NCI-H146 treated with DMSO at 0.1 percent for 48 hours (cell line): ENCODE measurements around the gene HOOK2.

Source experiments
- DNase-seq: peaks from one replicate; lab custom pipeline; 2025; ENCODE audit not compliant: unreplicated experiment; lab: John Stamatoyannopoulos, UW

The HOOK2 gene

GRCh38 chr19:12783849-12784393, 8.6 kb upstream of the HOOK2 start:
- no peak for DNase-seq

DNA sequence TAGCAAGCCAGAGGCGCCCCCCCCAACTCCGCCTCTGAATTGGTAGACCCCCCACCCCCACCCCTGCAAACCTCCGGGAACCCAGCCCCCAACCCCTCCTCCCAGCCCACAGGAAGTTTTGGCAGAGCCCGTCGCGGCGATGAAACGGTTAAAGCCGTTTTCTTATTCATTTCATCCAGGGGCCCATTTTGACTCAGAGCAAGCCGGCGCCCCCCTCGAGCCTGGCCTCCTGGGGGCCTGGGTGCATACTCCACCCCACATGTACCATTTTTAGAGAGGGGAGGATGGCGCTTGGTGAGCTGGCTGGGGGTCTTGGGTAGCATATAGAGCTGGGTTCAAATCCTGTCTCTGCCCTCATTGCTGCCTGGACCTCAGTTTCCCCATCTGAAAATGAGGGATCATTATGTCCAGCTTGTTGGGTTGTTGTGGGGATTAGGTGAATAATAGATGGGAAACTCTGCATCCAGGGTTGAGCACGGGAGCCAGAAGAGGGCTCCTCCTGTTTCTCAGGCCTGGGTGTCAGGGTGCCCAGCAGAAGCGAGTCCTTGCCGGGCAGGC, 8.0 kb upstream of the HOOK2 start:
- DNase-seq, result no peak

DNA sequence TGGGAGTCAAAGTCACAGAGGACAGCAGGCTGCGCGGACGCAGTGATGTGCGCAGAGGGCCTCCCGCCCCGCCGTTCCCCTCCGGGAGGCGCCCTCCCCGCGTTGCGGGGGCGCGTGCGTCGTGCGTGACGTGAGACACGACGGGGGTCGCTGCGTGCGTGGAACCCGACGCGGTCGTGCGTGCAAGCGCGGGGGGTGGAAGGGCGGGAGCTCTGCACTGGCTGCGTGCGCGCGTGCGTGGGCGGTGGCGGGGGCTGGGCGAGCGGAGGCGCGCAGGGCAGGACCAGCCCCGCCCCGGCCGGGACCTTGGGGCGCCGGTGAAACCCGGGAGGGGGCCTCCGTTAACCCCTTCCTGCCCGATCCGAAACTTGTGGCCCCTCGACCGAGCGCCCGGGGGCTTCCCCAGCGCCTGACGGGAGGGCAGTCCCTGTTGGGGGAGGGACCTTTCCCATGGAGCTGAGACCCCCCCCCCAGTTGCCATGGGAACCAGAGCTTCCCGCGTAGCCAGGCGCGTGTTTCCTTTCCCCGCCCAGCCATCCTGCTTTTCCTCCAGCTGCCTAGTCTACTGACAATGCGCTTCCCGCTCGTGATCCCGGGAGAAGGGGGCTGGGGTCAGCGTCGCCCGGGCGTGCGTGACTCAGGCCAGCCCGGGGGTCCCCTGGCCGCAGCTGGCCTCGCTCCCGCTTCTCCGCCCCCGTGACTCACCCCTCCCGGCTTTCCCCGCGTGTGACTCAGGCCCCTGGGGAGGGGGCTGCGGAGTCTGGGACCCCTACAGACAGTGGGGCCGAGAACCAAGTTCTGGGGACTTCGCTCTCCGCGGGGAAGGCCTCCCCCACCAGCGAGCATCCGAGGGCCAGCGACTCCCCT, 7.3 kb upstream of the HOOK2 start:
- DNase-seq, result peak; percentile 74

DNA sequence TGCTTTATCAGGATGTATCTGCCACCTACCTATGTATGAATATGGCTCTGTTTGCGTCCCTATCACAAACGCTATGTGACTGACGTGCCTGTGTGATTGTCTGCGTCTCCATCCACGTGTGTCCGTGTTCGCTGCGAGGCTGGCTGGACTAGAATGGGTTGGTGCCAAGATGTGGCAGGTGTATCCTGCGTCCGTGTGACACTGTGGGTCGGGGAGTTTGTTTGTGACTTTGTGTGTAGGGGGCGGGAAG, 6.7 kb upstream of the HOOK2 start:
- DNase-seq, result no peak

- DNase-seq, result peak; percentile 39
Measured at GRCh38 chr19:12779162-12779993, 4.0 kb upstream of the HOOK2 start.

DNA sequence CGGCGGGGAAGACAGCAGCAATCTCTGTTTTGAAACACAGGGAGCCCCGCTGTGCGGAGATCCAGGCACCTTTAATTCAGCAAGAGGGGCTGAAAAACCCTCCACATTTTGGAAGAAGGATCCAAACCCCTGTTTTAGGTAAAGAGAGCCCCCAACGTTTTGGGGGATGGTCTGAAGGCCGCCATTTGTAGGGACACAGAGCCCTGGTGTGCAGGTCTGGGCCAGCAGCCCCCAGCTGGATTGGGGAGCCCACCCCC, 3.5 kb upstream of the HOOK2 start:
- no peak for DNase-seq

DNA sequence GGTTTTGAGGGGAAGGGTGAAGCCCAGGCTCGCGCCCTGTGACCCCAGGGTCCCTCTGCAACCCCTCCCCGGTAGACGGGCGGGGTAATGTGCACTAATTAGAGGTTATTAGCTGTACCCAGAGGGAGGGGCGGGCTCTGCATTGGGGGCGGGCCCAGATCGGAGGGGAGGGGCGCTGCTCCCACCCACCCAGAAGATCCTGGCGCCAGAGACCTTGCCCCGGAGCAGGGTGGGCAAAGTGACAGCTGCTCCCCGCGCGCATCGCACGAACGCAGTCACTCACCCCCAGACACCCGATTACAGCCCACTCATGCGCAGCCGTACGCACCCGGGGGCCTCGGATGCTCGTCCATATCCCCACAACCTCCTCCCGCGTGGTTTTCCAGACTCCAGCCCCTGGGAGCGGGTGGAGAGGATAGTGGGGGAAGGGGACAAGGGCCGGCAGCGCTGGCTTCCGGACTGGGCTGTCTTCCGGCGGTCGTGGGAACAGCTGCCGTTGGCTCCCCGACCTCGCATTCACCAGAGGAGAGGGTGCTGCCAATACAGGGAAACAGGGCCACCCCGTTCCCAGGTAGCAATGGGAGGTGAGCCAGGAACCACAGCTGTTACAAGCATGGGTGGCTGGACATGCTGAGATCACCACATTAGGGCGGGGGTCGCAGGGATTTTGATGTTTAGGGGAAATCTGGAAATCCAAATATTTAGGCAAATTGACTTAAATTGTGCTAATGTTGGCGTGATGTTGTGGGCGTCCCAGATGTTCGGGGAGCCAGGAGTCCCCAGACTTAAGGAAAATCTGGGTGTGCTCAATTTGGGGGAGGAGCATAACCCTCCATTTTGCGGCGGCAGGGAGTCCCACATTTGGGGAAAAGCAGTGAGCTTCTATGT, 2.9 kb upstream of the HOOK2 start:
- peak; percentile 82 for DNase-seq

DNA sequence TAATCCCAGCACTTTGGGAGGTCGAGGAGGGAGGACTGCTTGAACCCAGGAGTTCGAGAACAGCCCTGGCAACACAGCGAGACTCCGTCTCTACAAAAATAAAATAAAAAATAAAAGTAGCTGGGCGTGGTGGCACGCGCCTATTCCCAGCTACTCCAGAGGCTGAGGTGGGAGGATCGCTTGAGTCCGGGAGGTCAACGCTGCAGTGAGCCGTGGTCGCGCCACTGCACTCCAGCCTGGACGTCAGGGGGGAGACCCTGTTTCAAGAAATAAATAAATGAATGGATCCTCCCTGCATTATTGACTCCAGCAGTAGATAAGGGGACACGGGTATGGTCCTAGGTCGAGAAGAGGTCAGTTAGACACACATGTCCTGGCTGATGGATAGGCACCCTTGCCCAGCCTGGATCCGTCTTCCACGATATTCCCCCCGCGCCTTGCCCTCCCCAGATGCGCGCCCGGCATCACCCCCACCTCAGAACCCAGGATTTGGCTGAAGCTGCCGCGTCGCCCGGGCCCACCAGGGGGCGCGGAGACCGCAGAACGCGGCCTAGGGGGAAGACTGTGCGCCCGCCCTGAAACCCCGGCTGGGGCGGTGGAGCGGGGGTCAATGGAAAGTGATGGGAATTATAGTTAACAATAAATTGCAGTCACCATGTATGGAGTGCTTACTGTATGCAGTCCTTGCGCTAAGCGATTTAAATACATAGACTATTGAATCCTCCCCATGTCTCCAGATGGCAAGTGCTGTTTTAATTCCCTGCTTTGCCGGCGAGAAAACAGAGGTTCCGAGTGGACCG, 2.1 kb upstream of the HOOK2 start:
- peak; percentile 85 for DNase-seq

- no peak for DNase-seq
Measured at GRCh38 chr19:12773571-12773970, 1.8 kb downstream of the HOOK2 start.

DNA sequence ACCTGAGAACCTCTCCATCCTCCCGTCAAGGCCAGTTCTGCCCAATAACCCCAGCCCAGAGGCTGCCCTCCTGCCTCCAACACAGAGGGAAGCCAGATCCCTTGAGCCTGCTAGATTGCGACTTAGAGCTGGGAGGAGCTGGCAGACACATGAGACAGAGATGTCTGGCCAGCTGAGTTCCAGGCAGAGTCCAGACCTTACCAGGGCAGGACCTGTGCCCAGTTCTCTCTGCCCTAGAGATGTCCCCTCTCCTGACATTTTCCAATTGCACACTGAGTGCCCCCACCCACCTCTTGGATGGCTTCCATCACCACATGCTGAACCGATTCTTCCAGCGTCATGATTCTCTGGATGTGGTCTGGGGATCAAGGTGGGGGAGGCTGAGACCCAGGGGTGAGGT, 3.0 kb downstream of the HOOK2 start:
- DNase-seq, result no peak

DNA sequence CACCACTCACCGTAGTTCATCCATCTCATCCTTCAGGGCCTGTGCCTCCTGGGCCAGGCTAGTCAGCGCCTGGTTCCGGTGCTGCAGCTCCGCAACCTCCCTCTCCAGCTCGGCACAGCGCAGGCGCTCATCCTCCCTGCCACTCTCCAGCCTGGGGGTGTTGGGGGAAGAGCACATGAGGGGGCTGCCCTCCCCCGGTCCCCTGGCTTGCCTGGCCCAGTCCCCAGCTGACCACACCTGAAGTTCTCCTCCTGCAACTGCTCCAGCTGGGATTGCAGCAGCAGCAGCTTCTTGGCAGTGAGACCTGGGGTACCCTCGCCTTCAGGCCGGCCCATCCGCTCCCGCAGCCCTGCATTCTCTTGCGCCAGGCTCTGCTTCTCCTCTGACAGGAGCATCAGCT, 4.4 kb downstream of the HOOK2 start:
- DNase-seq, result no peak

- no peak for DNase-seq
Measured at GRCh38 chr19:12769689-12770088, 5.7 kb downstream of the HOOK2 start.

GRCh38 chr19:12767666-12768065, 7.7 kb downstream of the HOOK2 start:
- no peak for DNase-seq

DNA sequence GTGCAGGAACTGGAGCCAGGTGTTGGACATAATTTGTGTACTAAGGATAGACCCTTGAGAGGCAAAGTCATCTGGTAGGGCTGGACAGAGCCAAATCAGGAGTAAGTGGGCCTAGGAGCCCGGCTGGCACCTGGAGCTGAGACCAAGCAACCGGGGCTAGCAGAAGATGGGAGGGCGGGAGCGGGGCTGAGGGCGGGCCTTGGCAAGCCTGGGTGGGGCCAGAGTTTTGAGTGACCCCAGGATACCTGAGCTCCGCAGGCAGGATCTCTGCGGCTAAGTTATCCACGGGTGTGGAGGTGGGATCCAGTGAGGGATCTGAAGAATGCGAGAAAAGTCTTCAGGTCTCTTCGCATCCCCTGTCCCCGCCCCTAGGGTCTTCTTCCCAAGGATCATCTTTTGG, 8.2 kb downstream of the HOOK2 start:
- DNase-seq, result no peak

- DNase-seq, result no peak
Measured at GRCh38 chr19:12766051-12766521, 9.3 kb downstream of the HOOK2 start.

DNA sequence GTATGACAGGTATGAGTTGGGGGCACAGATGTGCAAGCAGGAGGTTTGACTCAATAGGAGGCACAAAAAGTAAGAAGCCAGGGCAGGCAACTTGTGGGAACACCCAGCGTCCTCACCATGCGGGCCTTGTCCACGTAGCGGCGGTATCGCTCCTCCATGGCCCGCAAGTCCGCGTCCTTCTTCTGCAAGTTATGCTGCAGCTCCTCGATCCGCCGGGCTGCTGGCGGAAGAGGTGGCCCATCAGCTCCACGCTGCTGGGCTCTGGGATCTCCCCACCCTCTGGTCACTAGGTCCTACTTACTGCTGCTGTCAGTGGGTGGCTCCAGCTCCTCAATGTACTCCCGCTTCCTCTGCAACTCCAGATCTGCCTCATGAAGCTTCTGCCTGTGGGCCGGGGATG, 10.7 kb downstream of the HOOK2 start:
- DNase-seq, result no peak

DNA sequence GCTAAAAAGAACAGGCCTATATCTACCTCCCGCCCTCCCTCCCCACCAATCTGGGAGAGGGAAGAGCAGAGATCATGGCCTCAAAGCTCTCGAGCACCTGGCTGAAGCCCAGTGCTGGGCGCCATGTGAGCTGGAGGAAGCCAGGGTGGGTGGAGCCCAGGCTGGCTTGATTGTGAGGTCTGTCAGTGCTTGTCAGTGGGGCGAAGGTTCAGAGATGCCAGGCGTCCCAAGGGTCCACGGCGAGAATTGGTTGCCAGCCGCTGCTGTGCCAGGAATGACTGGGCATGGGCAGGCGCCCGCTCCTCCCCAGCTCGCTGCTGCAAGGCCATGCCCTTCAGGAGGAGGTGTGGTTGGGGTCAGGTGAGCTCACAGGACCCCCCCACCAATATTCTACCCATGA, 12.3 kb downstream of the HOOK2 start:
- DNase-seq, result no peak

DNA sequence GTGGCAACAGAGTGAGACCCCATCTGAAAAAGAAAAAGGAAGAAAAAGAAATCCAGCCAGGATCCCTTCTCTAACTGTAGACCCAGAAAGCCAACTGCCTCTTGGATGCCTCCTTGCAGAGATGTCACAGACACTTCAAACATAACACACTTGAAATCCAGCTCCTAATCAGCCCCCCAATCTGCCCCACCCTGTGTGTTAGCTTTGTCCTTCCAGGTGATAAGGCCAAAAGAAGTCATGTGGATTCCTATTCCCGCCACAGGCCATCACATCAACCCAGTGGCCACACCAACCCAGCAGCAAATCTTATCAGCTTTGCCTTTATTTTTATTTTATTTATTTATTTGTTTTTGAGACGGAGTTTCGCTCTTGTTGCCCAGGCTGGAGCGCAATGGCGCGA, 15.7 kb downstream of the HOOK2 start:
- DNase-seq, result no peak

DNA sequence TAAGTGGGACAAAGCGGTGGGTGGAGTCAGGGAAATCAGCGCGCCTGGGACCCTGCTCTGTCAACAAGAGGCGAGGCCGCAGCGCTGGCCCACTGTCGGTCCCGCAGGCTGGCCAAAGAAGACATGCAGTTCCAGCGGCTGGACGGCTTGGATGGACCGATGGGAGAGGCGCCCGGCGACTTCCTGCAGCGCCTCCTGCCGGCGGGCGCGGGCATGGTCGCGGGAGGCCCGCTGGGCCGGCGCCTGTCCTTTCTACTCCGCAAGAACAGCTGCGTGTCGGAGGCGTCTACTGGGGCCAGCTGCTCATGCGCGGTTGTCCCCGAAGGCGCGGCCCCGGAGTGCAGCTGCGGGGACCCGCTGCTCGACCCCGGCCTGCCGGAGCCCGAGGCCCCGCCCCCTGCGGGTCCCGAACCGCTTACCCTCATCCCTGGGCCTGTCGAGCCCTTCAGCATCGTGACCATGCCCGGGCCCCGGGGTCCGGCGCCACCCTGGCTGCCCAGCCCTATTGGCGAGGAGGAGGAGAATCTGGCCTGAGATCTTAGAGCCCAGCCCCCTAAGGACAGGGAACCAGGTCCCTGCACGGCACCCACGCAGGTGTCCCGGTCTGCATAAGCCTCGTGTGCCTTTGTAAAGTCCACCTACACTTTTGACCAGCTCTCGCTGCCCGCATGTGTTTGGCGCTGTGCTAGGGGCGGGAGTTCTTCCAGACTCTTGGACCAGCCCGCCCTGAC, 17.6 kb downstream of the HOOK2 start:
- peak; percentile 79 for DNase-seq
